Thyroid gland (tissue), 4 donors: ENCODE data around the gene GRIA4.

Experiments
- CTCF ChIP-seq, 6 experiments: fragments of 200-600 bp in 3 of 6; fragments of 450-650 bp in 3 of 6; sonication (generic) in 3 of 6; IDR thresholded peaks; one replicate each; pipeline ENCODE4 v1.5.1; 2016 to 2019; ENCODE audit warnings: antibody characterized with exemption in 6 of 6, mild to moderate bottlenecking in 2 of 6, inconsistent platforms in 1 of 6, moderate library complexity in 1 of 6
- POLR2A ChIP-seq, 2 donors: fragments of 450-650 bp; IDR thresholded peaks; one replicate each; pipeline ENCODE4 v1.6.1; 2017; ENCODE audit warnings: antibody characterized with exemption in 2 of 2, mild to moderate bottlenecking in 2 of 2, moderate library complexity in 1 of 2

- TF ChIP-seq CTCF (IDR thresholded peaks at IDR 0.05) = no peak
- no peak for TF ChIP-seq POLR2A (IDR thresholded peaks at IDR 0.05)
Observed at GRCh38 chr11:105860105-105860504, 250.2 kb downstream of the GRIA4 start.
